Measurements from ENCODE around the gene MPPED2. TPM values are rescaled to one million over a fixed set of nuclear protein-coding genes. Genes with fewer than 3 reads are reported as not detected.

MPPED2 gene, protein sequence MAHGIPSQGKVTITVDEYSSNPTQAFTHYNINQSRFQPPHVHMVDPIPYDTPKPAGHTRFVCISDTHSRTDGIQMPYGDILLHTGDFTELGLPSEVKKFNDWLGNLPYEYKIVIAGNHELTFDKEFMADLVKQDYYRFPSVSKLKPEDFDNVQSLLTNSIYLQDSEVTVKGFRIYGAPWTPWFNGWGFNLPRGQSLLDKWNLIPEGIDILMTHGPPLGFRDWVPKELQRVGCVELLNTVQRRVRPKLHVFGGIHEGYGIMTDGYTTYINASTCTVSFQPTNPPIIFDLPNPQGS
- total RNA-seq (10 to 100 TPM in 1 of 9 donors, 1 to 10 TPM in 8; 2.1 to 28.3 (median 4.8) TPM), polyA plus RNA-seq (1 to 10 TPM; 2.1 to 9.4 (median 6.8) TPM)
- long read RNA-seq, donor 1 = 0 reads
- long read RNA-seq, donor 2, partial matches to known transcripts = 0 of 5 reads
- long read RNA-seq, donor 2, other reads (novel, unspliced or antisense) = 5 of 5 reads
- long read RNA-seq, donor 3, partial matches to known transcripts = 5 of 5 reads
- long read RNA-seq, donor 3, other reads (novel, unspliced or antisense) = 0 of 5 reads
- long read RNA-seq, donor 4 = 0 reads
- long read RNA-seq, donor 5, partial matches to known transcripts = 0 of 4 reads
- long read RNA-seq, donor 5, other reads (novel, unspliced or antisense) = 4 of 4 reads
- long read RNA-seq, donor 6, partial matches to known transcripts = 0 of 5 reads
- long read RNA-seq, donor 6, other reads (novel, unspliced or antisense) = 5 of 5 reads
- long read RNA-seq, donor 7 = 0 reads
- long read RNA-seq, donor 8, partial matches to known transcripts = 10 of 20 reads
- long read RNA-seq, donor 8, other reads (novel, unspliced or antisense) = 9 of 20 reads
- long read RNA-seq, donor 9, partial matches to known transcripts = 0 of 6 reads
- long read RNA-seq, donor 9, other reads (novel, unspliced or antisense) = 6 of 6 reads
- long read RNA-seq, donor 10, partial matches to known transcripts = 6 of 6 reads
- long read RNA-seq, donor 10, other reads (novel, unspliced or antisense) = 0 of 6 reads

DNA sequence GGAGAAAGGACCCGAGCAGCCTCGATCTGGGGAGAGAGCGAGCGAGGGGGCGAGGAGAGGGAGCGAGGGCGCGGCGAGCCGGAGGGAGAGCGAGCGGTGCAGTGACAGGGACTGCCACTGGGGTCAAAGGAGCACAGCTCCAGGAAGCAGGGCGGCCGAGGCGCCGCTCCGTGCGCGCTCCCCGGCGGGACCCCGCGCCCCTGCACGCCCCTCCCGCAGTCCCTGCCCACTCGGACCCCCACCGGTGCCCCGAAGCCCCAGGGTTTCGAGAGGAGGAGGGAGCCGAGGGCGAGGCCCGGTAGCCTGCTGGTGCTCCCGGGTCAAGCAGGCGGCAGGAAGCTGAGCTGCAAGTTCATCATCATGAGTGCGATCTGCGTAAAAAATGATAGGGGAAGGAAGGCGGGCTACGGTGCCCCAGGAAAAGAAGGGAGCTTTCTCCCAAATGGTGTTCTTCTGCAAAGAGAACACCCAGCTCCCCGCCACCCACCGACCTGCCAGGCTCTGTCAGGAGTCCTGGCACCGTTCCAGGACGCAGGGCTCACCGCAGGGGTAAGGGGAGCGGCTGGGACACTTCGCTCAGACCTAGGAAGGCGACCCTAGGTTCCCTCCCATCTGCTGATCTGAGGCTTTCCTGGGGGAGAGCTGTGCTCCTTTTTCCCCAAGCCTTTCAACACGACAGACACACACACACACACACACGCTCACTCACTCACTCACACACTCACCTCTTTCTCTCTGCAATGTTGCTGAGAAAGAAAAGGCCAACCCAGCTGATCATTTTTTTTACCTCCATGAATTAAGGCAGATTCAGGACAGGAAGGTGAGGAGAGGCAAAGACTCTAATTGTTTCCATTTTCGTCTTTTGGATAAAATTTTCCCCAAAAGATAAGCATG lies at the start of gene MPPED2:
TSS of gene MPPED2 (minus strand) at position 103 of the 894 bp plus-strand sequence. CDS start 5,980 bp downstream, outside the sequence.
- Histone ChIP-seq H3K27me3 (no peaks in the 10 kb centered on the region), H3K4me1 (replicated peaks in 1 of 2) (peaks cover 0 to 10% of the 10 kb centered on the region in 2 donors), H3K36me3 (replicated peaks in 1 of 2) (no peaks in the 10 kb centered on the region), H3K27ac (peak within 1 kb of the TSS in 4 of 5 donors; percentile 2 to 81 (median 62)), H3K9me3 (replicated peaks in 1 of 3) (no peaks in the 10 kb centered on the region), H3K4me3 (peak within 1 kb of the TSS; percentile 63 to 67 (median 66))
- WGBS, 4 donors = 6 to 34% (median 7%) methylated on average over 15 to 49 of the region's 49 CpGs
- intact Hi-C loops (cut with DNase I) = no loop called here
- peak; percentile 35 to 70 (median 56) for DNase-seq
- peak in 1 of 2 donors; percentile 27 for TF ChIP-seq POLR2A (IDR thresholded peaks at IDR 0.05)
- TF ChIP-seq, protein P1, sequence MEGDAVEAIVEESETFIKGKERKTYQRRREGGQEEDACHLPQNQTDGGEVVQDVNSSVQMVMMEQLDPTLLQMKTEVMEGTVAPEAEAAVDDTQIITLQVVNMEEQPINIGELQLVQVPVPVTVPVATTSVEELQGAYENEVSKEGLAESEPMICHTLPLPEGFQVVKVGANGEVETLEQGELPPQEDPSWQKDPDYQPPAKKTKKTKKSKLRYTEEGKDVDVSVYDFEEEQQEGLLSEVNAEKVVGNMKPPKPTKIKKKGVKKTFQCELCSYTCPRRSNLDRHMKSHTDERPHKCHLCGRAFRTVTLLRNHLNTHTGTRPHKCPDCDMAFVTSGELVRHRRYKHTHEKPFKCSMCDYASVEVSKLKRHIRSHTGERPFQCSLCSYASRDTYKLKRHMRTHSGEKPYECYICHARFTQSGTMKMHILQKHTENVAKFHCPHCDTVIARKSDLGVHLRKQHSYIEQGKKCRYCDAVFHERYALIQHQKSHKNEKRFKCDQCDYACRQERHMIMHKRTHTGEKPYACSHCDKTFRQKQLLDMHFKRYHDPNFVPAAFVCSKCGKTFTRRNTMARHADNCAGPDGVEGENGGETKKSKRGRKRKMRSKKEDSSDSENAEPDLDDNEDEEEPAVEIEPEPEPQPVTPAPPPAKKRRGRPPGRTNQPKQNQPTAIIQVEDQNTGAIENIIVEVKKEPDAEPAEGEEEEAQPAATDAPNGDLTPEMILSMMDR (IDR thresholded peaks at IDR 0.05) = peak; percentile 30 to 74 (median 56)

GRCh38 chr11:30635401-30635989 lies 49.3 kb upstream of the MPPED2 start:
- no peaks in the 10 kb centered on the region for H3K36me3 ChIP-seq (replicated peaks in 1 of 2)
- no peak overlapping the region for H3K27ac ChIP-seq
- no peak for TF ChIP-seq POLR2A (IDR thresholded peaks at IDR 0.05)
- TF ChIP-seq, protein P1 (IDR thresholded peaks at IDR 0.05) = no peak
- 44 to 54% (median 51%) methylated on average over 13 of the region's 13 CpGs for WGBS, 4 donors
- no peak overlapping the region for H3K4me3 ChIP-seq
- DNase-seq = peak in 1 of 7 donors; percentile 80
- intact Hi-C loops (cut with DNase I) = no loop called here
- no peaks in the 10 kb centered on the region for H3K9me3 ChIP-seq (replicated peaks in 1 of 3)
- H3K4me1 ChIP-seq (replicated peaks in 1 of 2) = no peaks in the 10 kb centered on the region
- H3K27me3 ChIP-seq = no peaks in the 10 kb centered on the region

GRCh38 chr11:30631148-30631547 lies 45.0 kb upstream of the MPPED2 start:
- intact Hi-C loops (cut with DNase I) = no loop called here
- Histone ChIP-seq H3K4me3 (no peak overlapping the region), H3K27ac (no peak overlapping the region), H3K4me1 (replicated peaks in 1 of 2) (no peaks in the 10 kb centered on the region), H3K27me3 (peaks cover 5% of the 10 kb centered on the region), H3K36me3 (replicated peaks in 1 of 2) (no peaks in the 10 kb centered on the region), H3K9me3 (replicated peaks in 1 of 3) (no peaks in the 10 kb centered on the region)
- WGBS, 4 donors = 55 to 85% (median 63%) methylated on average over 3 of the region's 3 CpGs
- no peak for TF ChIP-seq POLR2A (IDR thresholded peaks at IDR 0.05)
- TF ChIP-seq, protein P1 (IDR thresholded peaks at IDR 0.05) = no peak
- DNase-seq = no peak
